Inflammatory macrophage treated with lipopolysaccharide for 1 hour (primary cell): ENCODE results near the gene MBNL1.

ENCODE experiments used
- DNase-seq, 2 donors: peaks; one replicate each; pipeline ENCODE4 v3.0.0-alpha.2; 2020 to 2022

MBNL1 gene

GRCh38 chr3:152277198-152277597 is 8.5 kb downstream of the MBNL1 start:
- DNase-seq, result no peak

- DNase-seq, result peak; percentile 43 to 55
Measured at GRCh38 chr3:152278756-152279427, 10.2 kb downstream of the MBNL1 start.

- DNase-seq, result peak; percentile 57 to 63
Measured at GRCh38 chr3:152279479-152279878, 10.8 kb downstream of the MBNL1 start.

DNA sequence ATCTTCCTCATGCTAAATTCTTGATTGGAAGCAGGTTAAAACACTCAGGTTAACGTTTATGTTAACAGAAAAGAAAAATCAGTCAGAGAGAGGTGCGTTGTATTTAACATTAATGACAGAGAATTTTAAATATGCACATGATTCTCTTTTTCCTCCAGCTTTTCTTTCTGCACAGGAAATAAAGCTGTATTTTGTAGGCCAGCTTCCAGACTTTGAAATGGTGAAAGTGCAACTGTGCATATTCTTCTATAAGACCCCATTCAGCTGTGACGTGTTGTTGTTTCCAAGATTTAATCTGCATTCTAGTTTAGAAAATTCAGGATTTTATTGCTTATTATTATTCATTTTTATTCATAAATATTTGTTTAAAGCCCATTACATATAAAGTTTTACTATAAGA is 11.8 kb downstream of the MBNL1 start:
- DNase-seq, result no peak

DNA sequence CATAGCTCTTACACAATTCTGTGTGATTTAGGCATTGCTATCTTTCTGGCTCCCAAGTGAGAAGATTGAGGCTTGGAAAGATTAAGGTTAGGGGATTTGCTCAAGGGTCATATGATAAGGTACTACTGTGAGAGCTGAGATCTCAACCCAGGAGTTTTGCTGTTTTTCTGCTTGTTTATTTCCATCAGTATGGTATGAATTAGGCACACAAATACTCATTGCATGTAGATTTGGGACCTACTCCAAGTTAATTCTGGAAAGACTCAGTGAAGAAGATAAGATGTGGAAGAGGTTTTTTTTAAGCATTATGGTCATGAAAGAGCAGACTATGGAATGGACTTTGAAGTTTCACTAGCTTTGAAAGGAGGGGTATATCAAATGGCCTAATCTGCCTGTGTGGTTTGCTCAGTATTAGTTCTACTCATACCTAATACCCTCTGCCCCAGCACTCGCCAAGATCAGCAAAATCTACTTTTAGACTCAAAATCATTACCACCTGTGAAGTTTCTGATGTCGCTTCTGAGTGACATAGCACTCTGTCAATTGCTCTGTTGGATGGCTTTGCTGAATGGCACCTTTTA is 12.5 kb downstream of the MBNL1 start:
- no peak for DNase-seq

DNA sequence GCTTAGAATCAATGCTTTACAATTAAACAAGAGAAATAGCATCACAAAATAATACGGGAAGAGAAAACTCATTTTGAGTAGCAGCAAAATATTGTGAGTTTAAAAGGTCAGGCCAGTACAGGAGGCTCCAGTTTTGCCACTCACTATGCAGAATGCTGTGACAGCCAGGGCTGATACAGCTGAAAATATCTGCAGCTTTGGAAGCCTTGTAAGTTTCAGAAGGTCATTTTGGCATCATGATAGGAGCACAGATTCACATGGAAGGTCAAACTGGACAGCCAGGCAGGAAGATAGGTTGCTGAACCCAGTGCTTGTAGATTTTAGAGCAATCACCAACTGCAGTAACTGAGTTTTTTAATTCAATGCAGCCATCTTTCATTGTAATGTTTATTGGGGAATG is 14.1 kb downstream of the MBNL1 start:
- no peak for DNase-seq

DNA sequence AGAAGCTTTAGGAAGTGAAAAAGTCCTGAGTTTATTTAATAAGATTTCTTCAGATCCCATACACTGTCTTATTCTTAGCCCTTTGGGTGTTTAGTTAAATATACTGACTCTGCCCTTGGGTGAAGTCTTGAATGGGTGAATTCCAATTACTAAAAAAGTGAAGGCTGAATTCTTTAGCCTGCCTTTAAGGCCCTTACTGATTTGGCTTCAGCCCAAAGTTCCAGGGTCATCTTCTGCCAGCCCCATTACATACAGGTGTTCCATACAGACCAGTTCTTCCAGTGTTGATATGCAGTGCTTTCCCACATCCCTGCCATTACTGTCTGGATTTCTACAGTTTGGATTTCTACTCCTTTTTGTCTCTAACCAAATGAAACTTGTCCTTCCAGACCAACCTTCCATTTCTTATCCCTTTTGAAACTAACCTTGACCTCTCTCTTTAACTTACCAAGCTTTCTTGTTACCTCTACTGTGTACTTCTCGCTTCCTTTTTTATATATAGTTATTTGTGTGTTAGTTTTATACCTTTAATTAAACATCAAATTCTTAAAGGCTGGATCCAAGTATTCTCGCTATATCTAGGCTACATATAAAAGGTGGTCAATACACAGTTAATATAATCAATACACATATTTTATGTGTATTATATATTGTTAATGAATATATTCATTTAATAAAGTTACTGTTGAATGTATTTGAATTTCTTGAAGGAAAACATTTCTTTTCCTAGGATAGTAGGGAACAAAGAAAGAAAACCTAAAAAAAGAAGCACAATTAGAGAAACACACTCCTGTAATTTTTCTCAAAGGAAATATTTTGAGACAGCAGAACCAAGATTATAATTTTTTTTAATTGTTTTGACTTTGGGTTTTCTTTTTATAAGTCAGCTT is 15.0 kb downstream of the MBNL1 start:
- no peak for DNase-seq

DNA sequence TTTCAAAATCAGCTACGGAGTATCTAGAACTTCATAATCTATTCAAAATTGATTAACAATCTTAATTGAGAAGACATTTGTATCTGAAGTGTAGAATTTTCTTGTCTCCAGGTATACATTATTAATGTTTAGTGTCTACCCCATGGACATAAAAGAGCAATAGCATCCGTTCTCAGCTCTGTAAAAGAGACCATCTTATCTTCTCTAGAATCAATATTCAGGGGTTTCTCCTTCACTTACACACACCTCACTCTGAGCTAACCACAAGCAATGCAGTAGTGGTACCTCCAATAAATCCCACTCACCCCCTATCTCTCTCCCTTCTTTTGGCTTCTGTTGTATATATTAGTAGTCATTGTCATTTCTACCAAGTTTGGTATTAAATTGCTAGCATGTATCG is 16.2 kb downstream of the MBNL1 start:
- DNase-seq, result no peak

- no peak for DNase-seq
Measured at GRCh38 chr3:152285509-152285908, 16.8 kb downstream of the MBNL1 start.

DNA sequence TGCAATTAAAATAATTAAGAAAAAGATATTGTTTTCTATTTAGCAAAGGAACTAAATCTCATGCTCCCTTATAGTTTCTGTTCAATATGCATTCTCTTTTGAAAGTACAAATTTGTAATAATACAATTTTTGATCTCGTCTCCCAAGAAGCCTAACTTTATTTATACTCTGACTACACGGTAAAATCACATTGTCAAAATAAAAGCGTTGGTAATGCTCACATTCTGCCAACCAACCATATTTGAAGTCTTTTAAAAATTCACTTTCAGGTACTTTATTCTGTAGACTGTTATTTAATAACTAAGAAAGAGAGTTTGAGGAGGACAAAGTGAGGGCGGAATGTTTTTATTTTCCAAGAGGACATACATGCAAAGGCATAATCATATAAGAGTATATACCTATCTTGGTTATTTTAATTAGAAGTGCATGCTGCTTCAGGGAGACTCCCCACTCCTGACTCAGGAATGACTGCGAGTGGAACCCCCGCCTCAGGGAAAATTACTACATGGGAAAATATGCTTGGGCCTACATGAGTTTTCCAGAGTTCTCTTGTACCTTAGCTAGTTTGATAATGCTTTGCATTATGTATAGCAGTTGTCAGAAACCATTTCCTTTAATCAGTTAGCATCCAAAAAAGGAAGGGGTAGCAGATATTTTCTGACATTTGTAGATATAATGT is 19.3 kb downstream of the MBNL1 start:
- DNase-seq, result no peak

DNA sequence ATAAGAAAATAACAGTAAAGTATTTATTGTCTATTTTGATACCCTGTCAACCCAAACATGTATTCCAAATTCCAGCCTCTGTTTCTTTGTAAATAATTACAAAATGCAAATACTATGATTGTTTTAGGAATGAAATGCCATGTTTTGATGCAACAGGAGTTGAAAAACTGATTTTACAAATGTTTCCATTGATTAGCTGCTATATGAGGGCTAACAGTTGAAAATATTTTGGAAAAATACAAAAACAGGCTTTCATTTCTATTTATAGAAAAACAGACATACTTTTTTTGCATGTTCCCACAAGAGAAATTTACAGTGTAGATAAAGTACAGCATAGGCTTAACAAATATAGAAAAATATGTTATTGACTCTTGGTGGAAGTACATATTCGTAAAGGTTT is 20.0 kb downstream of the MBNL1 start:
- DNase-seq, result no peak

- no peak for DNase-seq
Measured at GRCh38 chr3:152289708-152290107, 21.0 kb downstream of the MBNL1 start.

- DNase-seq, result no peak
Measured at GRCh38 chr3:152290374-152290773, 21.6 kb downstream of the MBNL1 start.

DNA sequence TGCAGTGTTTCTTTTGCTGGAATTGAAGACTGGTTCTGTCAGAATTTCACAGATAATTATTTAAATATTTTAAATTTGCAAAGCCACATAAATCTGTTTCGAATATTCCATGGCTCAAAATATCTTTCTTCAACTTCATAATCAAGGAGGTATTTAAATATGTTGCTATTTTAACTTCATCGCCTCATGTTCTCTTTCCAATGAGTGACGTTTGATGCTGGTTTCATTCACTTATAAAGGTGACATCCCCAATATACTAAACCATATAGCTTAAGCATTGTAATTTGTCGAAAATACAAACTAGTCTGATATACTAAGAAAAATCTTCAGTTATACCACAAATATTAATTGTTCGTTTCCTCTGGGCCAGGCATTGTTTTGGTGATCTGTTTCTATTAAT is 22.5 kb downstream of the MBNL1 start:
- no peak for DNase-seq

DNA sequence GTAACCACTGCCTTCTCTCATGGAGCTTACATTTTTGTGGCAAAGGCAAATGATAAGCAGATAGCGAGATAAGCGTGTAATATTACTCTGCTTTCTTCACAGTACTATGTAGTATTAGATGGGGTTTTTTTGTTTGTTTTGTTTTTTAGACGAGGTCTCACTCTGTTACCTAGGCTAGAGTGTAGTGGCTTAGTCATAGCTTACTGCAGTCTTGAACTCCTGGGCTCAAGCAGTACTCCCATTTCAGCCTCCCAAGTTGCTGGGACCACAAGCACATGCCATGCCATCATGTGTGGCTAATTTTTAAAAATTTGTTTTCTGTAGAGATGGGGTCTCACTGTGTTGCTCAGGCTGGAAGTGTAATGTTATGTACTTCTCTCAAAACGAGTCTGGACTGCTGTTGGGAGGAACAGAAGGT is 22.9 kb downstream of the MBNL1 start:
- no peak for DNase-seq

GRCh38 chr3:152292366-152292765 is 23.6 kb downstream of the MBNL1 start:
- no peak for DNase-seq

GRCh38 chr3:152293347-152294006 is 24.7 kb downstream of the MBNL1 start:
- DNase-seq, result no peak

DNA sequence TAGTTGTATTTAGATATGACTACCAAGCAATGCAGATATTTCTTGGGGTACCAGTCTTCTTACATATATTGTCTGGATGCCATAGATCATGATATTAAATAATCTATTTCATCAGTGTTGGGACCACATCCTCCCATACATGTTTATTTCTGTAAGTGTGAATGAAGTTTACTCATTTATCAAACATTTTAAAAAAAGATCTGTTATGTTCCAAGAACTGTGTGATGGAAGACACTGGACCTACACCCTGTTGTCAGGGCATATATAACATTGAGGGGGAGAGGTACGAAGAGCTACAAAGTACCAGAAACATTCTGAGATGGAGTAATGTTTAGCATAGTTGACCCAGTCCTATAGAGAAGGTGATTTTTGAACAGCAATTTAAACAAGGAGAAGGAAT is 26.6 kb downstream of the MBNL1 start:
- no peak for DNase-seq

- DNase-seq, result no peak
Measured at GRCh38 chr3:152295806-152296205, 27.1 kb downstream of the MBNL1 start.

DNA sequence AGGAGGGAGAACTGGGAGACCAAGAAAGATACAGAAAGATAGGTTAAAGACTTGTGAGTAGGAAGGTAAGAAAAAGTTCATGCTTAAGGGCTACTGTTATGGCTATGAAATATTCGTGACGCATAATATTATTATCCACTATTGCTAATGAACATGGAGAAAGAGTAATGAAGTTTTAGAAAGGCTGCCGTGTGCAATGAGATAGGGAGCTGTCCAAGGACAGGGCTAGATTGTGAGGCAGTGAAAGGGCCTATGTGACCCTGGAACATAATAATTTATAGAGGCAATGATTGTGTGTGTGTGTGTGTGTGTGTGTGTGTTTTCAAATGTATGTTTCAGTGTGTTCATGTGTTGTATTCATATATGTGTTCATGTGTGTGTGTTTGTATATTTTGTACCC is 27.7 kb downstream of the MBNL1 start:
- no peak for DNase-seq

GRCh38 chr3:152296971-152297370 is 28.2 kb downstream of the MBNL1 start:
- no peak for DNase-seq

DNA sequence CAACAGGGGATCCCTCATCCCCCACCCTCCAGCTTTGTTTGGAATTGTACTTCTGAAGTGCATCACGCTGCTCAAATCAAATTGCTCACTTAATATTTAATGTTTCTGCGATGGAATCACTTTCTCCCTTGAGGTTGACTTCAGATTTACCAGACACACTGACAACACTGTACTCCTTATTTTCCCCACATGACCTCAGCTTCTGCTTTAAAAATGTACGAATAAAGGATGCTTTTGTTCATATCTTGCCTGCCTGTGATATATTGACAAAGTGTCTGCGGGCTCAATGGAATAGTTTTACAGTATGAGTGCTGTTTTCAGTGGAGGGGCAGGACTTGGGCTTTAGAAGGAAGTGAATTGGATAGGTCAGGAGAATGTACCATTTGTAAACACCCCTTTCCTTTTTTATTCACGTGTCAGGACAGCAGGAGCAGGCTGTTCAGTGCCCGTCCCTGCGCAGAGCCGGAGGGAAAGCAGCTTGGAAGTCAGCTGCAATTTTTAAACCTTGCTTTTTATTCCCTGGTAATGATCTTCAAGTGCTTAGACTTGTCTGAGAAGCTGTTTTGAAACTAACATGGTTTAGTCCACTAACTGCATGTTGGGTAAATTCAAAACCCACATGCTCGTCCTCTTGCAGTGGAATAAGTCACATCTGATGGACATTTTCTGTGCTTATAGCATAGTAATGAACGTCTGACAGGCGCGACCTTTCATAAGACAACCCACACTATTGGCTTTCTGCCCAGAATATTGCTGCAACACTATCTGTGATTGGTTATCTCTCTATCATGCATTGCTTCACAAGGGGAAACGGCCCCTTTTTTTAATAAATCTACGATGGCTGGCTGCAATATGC is 29.9 kb downstream of the MBNL1 start:
- peak; percentile 97 to 98 for DNase-seq
